RKO (cell line): ENCODE data around the gene PPARG.

Source experiments
- DNase-seq: peaks from one replicate; pipeline ENCODE4 v3.0.0-alpha.2; 2016; ENCODE audit warnings: low spot score

Gene PPARG

GRCh38 chr3:12313519-12313918 is 24.6 kb downstream of the PPARG start:
- DNase-seq: no peak

DNA sequence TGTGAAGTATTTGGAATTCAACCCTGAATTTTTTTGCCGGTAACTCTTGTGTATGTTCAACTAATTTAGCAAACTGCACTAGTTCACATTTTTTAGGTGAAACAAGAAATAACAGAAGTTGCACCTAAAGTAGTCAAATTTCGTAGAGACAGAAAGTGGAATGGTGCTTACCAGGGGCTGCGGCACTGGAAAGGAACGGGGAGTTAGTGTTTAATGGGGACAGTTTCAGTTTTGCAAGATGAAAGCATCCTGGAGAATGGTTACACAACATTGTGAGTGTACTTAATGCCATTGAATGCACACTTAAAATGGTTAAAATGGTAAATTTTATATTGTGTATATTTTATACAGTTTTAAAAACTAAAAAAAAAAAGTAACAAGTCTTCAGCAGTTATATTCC is 27.4 kb downstream of the PPARG start:
- no peak for DNase-seq

GRCh38 chr3:12316729-12317351 is 28.0 kb downstream of the PPARG start:
- no peak for DNase-seq

- DNase-seq: no peak
These were observed 29.0 kb downstream of the PPARG start for GRCh38 chr3:12317914-12318313.

DNA sequence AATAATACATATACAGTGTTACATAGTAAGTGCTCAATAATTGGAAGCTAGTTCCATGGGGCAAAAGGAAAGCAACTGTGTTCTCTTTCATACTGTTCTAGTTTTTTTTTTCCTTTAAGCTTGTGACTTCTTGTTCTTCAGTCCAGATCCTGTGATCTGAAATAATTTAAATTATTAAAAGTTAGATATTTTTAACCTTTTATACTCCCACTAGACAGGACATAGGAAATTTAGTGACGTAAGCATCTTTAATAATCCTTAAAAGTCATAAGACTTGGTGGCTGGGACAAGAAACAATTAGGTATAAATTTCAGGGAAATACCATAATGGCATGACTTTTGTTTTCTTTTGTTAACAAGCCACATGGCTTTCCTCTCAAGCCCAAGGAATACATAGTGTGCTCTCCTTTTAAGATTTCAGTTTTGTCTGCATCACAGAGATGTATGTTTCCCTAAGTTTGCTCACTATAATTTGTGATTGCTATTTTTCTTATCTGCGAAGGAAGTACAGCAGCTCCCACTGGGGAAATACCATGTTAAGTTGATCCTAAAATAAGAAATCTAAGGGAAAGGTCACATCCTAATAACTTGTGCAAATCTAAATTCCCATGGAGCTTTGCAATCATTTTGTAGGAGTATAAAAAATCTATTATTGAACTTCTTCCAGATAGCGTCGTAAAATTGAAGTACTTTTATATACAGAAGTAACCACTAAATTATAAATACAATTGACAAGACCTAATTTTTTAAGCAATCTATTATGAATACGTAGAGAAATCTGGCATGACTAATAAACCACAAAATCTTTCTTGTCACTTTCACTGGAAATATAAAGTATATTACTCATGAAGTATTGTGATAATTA is 30.1 kb downstream of the PPARG start:
- DNase-seq: no peak

DNA sequence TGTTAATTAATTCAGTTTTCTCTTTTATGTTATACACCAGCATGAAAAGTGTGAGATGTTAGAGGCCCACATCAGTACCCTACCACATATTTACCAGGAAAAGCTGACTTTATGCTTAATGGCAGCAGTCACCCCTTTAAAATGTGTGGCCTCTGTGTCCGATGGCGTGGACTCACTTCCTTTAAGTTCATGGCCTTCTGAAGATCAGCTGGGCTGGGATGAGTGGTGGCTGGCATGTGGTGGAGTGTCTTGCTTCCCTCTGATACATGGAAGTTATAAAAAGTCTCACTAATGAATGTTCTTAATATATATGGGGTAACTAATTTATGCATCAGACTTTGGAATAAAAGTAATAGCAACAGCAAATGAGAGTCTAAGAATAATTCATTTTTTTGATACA is 32.1 kb downstream of the PPARG start:
- no peak for DNase-seq

DNA sequence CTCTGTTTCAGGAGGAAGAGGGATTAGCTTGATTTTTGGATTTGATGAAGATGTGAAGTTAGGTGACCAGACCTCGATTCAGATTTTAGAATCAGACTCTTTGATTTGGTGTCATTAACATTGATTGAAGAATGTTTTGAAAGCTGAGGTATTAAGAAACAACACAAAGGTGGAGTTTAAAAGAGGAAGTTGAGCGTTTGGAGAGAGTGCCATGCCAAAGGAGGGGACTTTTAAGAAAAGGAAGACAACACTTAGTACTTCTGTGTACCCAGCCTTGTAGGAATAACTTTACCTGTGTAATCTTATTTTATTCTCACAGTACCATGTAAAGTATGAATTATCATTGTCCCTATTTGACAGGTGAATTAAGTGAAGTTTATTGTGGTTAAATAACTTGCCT is 34.4 kb downstream of the PPARG start:
- no peak for DNase-seq

DNA sequence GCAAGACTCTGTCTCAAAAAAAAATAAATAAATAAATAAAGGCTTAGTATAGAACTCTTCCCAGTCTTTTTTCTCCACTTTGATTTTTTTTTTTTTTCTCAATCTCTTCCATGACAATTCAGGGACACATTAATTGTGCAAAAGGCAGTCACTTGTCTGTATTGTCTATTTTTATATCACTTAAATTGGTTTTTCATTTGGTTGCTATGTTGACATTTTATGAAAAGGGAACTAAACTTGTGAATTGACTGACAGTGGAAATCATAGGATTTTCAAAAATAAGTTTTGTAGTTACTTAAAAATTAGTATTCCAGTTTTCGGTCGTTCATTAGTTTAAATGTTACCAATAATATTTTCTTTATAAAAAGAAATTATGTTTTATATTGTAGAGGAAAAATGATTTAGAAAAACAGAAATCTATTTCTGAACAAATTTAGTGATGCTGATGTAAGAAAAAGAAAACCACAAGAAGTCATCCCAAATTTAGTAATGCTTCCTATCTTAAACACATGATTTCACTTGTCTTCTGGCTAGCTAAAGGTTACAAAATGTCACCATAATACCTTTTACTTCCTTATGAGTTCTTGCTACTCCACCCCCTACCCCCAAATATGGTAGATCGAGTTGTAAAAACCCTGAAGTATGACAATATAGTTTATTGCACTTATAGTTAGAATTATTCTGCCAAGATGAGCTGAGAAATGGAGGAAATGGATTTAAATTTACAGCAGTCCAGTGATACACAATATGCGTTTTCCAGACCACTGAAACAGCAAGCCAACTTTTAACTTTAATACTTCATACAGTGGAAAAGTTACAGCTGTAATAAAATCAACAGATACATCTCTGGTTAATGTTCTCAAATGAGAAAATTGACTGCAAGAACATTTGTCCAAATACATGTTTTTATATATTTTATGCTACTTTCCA is 37.0 kb downstream of the PPARG start:
- DNase-seq: no peak

- DNase-seq: no peak
These were observed 38.2 kb downstream of the PPARG start for GRCh38 chr3:12327021-12327420.

GRCh38 chr3:12328132-12328836 is 39.4 kb downstream of the PPARG start:
- no peak for DNase-seq

GRCh38 chr3:12328837-12329462 is 40.1 kb downstream of the PPARG start:
- DNase-seq: no peak

DNA sequence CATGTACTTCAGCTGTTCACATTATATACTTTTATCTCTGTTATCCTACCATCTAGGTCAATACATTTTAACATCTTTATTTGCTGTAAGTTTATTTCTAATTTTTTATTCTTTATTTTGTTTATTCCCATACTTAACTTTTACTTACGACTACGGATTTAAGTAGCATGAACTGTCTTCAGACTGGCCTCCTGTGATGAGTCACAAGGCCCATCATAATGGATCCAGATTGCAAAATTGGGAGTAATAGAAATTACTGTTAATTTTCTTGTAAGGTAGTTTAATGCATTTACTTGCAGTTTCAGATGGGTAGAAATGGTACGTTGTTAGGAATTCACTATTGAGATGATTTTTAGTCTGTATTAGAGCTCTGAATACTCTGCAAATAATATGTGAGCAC is 45.9 kb downstream of the PPARG start:
- no peak for DNase-seq

GRCh38 chr3:12335421-12335820 is 46.6 kb downstream of the PPARG start:
- no peak for DNase-seq

GRCh38 chr3:12336099-12336498 is 47.2 kb downstream of the PPARG start:
- no peak for DNase-seq

DNA sequence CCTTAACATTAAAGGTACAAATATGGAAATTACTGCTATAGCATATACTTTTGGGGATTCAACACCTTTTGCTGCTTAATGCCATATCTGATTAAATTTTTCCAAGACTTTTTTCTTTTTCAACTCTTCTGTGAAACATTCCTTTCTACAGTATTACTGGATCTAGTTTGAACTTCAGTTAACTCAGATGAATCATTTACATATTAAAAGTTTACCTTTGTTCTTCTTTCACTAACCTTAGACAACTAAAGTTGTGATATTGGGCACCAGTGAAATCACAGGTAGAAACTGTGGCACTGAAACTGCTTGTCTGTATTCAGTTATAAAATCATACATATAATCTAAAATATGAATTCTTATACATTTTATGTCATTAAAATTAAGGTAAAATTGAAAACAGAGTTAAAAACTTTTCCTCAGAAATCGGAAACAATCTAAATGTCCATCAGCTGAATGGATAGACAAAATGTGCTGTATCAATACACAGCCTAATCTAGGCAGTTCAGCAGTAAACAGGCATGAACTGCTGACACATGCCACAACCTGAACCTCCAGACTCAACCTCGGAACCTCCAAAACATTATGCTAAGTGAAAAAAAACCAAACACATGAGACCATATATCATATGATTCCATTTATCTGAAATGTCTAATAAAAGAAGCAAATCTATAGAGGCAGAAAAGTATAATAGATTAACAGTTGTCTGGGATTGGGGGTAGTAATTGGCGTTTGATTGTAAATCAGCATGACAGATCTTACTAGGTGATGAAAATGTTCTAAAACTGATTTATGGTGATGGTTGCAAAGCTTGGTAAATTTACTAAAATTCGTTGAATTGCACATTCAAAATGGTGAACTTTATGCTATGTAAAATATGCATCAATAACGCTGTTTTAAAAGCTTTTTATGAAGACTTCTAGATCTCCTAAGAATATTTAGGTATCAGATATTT is 50.0 kb downstream of the PPARG start:
- DNase-seq: no peak

- DNase-seq: no peak
These were observed 51.0 kb downstream of the PPARG start for GRCh38 chr3:12339701-12340480.

DNA sequence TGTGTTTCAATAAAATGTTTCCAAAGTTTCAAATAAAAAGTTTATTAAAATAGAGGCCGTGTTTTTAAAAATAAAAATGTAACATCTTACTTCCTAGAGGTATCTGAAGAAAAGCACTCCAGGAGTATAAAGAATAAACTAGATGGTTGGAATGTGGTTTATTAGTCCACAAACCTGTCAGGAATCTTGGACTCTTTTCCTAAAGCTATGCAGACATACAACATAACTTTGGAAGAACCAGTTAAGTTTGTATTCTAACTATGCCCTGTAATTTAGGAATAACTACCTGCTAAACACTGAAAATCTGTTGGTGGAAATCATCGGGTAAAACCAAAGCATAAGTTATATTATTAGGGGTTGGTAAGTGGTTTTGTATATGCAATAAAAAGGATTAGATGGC is 51.6 kb downstream of the PPARG start:
- no peak for DNase-seq

GRCh38 chr3:12342151-12342550 is 53.3 kb downstream of the PPARG start:
- DNase-seq: no peak

DNA sequence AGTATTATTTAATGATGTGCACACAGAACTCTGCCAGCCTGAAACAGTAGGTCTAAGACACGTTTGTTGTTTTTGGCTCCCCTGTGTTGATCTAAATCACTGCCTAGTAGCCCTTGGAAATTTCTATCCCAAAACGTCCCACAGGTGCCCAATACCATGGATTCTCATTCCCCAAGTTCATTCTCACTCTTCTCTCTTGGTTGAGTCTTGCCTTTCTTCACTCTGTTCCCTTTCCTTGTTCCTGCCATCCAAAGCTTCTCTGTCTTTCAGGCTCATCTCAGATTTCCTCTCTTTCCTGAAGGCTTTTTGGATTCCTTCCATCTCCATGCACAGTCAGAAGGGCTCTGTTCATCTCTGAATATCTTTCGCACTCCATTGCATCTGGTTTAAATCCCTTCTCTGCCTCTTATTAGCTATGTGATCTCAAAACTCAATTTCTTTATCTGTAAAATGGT is 54.2 kb downstream of the PPARG start:
- no peak for DNase-seq
